ENCODE measurements around the gene CDKN2B-AS1.

CDKN2B-AS1 gene

DNA sequence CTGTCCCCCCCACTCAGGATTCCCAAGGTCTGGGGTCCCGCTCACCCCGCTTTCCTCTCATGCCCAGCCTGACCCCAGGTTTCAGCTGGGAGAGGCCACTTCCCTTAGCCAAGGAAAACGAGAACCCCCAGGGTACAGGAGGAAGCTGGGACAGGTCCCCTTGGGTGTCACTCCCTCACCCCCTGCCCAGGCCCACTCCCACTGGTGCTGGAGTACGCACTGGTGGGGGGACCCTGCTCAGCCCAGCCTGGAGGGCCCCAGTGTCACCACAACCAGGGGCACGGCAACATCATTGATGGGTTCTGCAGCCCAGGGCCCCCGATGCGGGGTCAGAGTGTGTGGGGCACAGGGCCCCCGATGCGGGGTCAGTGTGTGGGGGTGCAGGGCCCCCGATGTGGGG is 159.5 kb downstream of the CDKN2B-AS1 start:
- no peak for DNase-seq (ENCODE audit: low spot score)

DNA sequence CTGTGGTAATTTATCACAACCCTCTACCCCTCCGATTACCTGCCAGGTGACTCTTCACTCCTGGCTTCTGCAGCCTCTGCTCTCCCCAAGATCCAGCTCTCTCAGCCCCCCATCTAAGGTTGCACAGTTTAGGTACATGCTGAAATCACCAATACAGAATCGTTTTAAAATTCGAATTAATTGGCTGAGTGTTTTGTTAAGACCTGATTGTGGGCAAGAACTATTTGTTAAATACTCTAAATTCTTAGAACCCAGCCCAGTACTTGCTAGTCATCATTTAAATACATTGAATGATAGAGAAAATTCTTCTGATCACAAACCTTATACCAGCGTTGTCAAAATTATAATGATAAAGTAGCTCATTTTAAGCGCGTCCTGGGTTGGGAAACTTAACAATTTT is 162.0 kb downstream of the CDKN2B-AS1 start:
- DNase-seq (ENCODE audit: low spot score): no peak

DNA sequence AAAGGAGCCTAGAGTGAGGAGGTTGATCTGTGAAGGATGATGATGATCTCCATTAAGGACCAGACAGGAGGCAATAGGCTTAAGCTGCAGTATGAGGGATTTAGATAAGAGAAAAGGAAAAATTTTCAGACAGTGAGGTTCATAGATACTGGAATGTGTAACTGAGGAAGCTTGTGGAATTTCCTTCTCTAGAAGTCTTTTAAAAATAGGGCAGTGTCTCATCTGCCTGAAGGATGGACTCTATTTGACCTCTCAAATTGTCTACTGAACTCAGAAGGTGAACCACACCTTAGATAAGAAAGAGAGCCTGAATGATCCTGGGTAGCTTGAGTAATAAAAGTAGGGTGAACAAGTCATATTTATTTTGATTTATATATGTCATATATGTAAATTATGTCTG is 162.7 kb downstream of the CDKN2B-AS1 start:
- no peak for DNase-seq (ENCODE audit: low spot score)

DNA sequence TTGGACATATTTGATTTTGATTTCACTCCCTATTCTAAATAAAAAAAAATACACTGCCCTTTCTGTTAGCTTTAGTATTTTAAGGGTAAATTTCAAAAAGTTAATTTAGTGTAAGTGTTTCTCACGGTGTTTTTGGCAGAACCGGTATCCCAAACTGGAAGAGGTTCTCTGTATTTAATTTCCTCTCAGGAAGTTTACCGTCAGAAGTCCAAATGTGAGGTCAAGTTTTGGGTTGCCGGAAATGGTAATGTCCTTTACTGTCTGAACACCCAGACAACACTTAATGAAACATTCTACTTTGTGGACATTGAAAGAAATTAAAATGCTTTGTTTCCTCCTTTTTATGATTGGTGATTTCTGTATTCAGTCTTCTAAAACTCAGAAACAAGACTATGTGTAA is 163.2 kb downstream of the CDKN2B-AS1 start:
- no peak for DNase-seq (ENCODE audit: low spot score)

DNA sequence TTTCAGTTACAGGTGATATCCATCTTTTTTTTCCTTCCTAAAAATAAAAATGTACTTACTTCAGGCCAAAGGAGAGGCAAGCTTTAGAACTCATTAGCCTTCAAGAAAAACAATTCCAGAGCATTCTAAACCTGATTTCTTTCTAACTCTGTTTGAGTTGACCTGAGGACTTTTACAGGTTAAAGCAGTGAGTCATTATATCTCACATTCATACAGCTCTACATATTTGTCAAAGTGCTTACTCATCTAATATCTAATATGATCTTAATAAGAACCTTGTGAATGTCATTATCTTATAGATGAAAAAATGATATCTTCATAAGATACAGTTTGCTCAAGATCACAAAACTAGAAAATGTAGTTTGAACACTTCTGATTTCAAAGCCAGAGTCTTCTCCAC is 163.7 kb downstream of the CDKN2B-AS1 start:
- DNase-seq (ENCODE audit: low spot score): no peak

DNA sequence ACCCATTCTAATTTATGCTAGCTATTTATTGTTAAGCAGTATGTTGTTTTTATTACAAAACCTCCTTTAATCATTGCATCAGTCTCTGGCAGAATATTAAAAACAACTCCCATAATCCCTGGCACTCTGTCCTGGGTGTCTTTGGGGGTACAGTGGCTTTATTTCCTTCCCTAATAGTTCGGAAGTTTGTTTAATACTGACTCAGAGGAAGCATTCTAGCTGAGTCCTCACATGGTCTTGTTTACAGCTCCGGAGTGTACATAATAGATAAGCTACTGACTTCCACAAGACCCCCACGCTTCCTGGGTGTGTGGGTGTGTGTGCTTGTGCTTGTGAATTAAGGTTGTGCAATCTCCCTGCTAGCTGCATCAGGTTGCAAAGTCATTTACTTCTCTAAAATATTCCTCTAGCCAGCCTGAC is 164.3 kb downstream of the CDKN2B-AS1 start:
- no peak for DNase-seq (ENCODE audit: low spot score)

DNA sequence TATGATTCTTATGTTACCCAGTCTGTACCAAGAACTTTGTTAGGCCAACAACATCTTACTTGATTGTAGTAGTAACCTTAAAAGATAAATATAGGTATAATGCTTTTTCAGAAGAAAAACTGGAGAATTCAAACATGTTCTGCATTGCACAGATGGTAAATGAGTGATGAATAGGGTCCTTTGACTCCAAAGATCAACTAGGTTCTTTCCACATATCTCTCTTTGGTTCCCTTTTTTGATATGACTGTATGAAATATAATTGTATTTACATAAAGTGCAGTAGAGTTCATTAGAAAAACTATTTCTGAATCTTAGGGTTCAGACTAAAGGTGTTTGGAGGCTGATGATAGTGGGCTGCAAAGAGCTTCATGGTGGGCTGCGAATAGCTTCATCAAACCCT is 165.0 kb downstream of the CDKN2B-AS1 start:
- no peak for DNase-seq (ENCODE audit: low spot score)

DNA sequence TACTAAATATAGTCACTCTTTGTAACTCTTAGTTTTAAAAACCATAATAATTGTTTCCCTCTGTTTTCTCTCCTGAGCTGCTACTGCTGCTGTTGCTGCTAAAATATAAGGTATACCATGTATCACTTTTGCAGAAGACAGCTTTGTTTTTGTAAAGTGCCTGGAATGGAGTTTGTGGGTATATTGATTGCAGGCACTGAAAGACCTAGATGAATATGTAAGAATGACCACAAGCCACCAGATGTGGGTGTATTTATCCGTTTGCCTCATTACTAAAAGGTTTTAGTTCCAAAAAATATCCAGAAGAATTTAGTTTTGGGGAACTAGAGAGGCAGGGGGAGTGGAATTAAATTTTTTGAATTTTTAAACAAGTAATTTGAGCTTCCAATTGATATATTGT is 165.6 kb downstream of the CDKN2B-AS1 start:
- no peak for DNase-seq (ENCODE audit: low spot score)

DNA sequence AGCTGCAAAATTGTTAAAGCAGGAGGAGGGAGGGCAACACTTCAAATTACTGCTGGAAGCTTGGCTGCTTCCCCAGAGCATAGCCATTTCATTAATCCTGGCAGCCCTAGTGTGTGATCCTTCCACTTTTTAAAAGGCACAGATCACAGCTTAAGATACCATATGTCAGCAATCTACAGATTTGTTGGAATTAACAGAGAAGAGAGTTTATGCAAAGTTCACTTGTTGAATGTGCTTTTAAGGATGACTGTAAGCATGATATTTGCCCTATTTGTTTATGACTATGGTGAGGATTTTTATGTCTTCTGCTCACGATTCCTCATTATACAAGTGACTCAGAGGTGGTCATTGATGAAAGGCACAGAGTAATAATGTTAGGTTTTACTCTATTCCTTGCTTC is 170.6 kb downstream of the CDKN2B-AS1 start:
- no peak for DNase-seq (ENCODE audit: low spot score)

DNA sequence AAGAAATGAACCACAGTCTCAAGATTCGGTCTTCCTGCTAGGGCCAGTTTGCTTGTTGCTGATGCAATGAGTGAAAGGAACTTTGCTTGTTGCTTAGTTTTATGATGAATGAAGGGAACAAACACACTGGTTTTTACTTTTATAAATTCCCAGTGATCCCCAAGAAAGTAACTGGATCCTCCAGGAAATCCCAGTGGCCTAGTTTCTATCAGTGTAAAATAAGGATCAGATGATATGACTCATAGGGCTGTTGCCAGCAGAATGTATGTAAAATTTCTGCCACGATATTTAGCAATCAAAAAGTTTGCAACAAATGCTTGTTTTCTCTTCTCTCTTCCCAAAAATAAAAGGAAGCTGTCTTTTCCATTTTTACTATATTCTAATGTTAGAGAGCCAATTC is 174.7 kb downstream of the CDKN2B-AS1 start:
- DNase-seq (ENCODE audit: low spot score): no peak

DNA sequence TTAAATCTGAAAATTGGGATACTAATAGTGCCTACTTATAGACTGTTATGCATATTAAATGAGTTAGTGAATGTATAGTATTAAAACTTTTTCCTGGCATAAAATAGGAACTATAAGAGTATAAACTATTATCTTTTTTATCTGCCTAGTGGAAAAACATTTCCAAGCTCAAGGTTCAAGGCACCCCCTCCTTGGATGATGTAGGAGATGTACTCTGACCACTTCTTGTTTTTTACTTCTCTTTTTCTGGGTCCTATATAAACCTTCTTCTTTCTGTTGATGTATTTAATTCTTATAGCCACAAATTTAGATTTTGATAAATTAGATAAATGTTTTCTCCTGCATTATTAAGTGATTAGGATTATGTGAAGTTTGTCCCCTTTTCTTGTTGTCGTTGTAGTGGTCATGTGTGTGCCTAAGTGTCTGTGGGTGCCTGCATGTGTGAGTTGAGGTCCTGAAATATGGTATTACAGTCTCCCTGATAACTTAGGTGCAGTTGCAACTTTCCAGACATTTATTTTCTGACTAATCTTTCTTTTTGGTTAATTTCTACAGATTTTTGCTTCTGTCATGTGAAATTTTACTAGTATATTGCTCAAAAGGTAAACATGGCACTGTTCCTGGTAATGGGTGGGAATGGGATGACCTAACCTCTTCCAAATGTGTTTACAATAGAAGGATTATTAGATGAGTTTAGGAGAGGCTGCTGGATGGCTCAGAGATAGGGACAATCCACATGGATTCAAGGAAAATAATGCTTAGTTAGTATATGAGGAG is 175.3 kb downstream of the CDKN2B-AS1 start:
- DNase-seq (ENCODE audit: low spot score): no peak

Data from cerebellar cortex (tissue), 1 donor.